Skin of body (tissue), 2 donors: Measurements from ENCODE around the gene MUC4. TPM values are rescaled to one million over a fixed set of nuclear protein-coding genes. Genes with fewer than 3 reads are reported as not detected.
"Not testable (repeated sequence)": the region's sequence is repeated elsewhere in the genome, so short reads cannot be mapped to it uniquely, and the experiment has no call there.

Experiments used
- DNase-seq: peaks from one replicate; lab custom pipeline; 2025; lab: John Stamatoyannopoulos, UW
- total RNA-seq: library from RNA; depleted of rRNA; stranded (reverse); fragments of >200 nt; gene quantifications from one replicate; pipeline ENCODE4 v1.2.3, GENCODE V29; 2014

MUC4 gene
- total RNA-seq, 1 donor from 2014 or later = 0.30 TPM

DNA sequence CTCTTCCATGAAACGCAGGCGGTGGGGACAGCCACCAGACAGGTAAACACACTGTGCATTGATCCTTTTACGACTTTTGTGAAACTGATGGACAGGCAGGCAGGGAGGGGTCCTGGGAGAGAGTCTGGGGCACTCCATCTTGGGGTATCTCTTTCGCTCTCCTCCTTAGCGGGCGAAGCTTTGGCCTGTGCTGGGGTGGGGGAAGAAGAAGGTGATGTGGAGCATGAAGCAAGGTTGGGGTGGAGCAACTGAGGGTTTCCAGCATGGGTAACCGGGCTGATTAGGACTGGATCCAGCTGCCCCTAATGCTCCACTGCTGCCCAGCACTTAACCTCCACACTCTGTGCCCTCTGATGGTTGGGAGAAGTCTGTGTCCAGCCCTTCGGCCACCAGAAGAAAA, 65.4 kb downstream of the MUC4 start:
- DNase-seq = no peak

DNA sequence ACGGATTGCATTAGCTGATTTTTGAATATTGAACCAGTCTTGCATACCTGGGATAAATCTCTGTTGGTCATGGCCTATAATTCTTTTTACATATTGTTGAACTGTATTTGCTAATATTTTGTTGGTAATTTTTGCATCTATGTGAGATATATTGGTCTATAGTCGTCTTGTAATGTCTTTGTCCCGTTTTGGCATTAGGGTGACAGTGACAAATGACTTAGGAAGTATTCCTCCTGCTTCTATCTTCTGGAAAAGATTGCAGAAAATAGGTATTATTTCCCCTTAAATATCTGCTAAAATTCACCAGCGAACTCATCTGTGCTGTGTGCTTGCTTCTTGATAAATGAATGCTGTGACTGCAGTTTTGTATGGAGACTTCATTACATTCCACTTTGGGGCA, 67.3 kb downstream of the MUC4 start:
- DNase-seq = no peak

DNA sequence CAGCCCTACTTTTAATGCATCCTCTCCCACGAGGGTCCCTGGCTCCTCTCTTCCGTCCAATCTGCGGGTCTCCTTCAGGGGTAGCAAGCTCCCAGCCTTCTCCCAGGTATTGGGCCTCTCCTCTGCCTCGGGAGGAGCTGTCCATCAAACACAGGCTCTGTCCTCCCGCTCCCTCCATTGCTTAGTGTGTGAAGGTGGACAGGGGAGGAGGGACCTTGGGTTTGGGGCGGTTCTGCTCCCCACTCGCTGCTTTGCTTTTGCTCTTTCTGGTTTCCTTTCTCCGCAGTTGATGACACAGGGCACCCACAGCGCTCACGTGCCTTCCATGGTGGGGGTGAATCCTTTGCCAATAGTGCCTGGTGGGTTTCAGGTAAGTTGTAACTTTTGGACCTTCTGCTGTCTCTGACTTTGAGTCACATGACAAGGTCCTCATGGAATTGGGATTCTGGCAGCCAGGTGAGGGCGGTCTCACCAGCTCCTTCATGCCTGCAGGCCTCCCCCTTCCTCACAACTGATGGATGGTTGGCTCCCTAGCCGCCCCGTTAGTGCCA, 72.1 kb downstream of the MUC4 start:
- DNase-seq = no peak

DNA sequence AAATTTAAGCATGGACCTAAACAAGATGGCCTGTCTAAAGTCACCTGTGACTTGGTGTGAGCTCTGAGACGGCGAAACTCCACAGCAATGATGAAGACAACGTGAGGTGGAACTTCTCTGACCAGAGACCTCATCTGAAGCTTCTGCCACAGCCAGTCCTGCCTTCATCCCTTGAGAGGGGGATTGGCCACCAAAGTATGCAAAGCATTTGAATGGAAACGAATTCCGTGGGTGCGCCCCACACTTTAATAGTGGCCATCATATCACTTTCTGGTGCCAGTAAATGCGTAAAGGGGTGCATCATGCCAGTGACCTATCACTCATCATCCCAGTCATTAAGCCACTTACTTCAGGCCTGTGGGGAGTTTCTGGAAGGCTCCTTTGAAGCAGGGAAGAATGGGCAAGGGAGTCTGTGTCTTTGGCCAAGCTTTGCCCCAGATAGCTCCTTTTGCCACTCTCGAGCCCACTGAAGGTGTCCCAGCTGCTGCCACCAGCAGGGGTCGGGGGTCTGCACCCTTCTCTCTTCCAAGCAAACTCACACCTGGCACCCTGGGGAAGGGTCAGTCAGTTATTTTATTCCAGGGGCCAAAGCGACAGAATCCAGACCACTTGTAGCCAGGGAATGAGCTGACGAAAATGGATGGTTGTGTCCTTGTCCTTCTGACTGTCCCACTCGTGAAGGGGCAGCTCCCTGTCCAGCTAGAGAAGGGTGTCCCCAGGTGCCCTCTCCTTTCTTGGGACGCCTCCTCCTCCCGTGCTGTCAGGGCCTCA, 73.3 kb downstream of the MUC4 start:
- DNase-seq = no peak

DNA sequence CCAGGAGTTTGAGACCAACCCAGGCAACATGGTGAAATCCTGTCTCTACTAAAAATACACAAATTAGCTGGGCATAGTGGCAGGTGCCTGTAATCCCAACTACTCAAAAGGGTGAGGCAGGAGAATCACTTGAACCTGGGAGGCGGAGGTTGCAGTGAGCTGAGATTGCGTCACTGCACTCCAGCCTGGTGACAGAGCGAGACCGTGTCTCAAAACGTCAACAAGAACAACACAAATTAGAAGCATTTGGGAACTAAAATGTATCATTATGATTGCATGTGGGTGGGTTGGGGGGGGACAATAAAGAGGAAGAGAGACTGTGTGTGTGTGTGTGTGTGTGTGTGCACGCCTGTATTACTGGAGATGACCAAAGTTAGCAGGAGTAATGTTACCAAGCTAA, 73.9 kb downstream of the MUC4 start:
- DNase-seq = not testable (repeated sequence)

DNA sequence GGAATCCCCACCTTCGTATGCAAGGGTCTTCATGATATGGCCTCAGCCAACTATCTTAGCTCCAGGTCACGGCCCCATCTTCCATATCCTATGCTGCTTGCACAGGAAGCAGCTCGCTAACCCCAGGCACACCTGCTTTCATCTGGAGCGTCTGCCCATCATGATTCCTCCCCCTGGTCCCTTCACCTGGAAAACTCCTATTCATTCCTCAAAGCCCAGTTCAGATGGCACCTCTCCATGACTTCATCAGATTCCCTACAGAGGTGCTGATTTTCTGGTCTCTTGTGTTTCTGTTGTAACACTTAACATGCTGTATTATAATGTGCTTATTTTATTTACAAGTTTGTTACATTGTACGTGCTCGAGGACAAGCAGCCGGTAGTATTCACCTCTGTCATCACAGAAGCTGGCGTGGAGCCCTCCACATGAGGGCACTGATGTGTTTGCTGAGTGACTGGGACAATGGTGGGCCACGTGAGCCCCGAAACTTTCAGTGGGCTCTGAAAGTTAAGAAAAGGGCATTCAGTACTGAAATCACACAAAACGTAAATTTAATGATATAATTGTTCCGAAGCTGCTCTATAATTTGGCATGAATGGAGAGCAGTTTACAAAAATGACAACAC, 74.8 kb downstream of the MUC4 start:
- no peak for DNase-seq

DNA sequence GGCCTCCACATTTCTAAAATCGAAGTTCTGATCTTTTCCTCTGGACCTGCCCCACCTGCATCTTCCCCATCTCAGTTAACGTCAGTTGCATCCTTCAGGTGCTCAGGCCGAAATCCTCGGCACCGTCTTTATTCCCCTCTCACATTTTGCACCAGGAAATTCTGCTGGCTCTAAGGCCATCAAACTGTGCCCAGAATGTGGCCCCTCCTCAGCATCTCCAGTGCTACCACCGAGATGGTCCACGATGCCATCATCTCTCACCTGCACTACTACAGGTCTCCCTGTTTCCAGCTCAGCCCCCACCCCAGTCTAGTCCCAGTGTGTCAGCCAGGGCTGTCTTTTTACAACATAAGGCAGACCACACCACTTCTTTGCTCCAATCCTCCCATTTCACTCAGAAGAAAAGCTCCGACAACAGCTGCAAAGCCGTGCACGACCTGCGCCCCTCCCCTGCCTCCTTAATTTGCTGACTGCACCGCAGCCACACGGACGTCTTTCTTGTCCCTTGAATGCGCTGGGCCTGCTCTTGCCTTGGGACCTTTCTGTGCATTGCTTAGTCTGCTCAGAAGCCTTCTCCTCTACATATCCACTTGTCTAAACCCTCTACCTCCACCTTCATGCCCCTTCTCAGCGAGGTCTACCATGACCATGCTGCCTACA, 76.6 kb downstream of the MUC4 start:
- no peak for DNase-seq

DNA sequence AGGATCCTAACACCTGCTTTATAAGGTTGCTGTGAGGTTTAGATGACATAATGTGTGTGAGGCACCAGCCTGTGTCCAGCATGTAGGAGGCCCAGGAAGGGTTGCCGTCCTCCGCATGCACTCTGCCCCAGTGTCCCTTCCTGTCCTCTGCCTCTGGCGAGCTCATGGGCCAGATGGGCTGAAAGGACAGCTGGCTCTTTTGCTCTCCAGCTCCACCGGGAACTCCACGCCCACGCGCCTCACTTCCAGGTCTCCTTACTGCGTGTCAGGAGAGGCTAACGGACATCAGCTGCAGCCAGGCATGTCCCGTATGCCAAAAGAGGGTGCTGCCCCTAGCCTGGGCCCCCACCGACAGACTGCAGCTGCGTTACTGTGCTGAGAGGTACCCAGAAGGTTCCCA, 78.8 kb downstream of the MUC4 start:
- DNase-seq = no peak

DNA sequence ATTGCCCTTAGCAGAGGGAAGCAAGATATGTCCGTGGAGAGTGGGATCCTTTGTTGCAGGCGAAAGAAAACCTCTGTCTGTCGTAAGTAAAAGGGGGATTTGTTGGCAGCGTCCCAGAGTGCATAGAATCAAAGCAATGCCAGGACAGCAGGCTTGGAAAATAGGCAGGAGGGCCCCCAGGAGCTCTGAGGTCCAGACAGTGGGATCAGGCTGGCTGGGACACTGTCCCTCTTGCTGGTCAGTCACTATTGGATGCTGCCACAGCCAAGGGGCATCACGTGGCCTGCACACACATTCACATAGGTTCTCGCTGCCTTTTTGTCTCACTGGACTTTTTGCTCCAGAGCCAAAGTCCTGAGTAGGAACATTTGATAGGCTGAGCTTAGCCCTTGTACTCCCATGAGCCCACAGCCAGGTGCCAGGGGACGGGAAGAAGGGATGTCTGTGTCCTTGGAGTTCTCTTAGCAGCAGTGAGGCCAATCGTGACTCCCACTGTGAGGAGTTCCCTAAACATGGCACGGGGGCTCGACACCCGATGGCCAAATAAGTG, 80.3 kb downstream of the MUC4 start:
- no peak for DNase-seq

DNA sequence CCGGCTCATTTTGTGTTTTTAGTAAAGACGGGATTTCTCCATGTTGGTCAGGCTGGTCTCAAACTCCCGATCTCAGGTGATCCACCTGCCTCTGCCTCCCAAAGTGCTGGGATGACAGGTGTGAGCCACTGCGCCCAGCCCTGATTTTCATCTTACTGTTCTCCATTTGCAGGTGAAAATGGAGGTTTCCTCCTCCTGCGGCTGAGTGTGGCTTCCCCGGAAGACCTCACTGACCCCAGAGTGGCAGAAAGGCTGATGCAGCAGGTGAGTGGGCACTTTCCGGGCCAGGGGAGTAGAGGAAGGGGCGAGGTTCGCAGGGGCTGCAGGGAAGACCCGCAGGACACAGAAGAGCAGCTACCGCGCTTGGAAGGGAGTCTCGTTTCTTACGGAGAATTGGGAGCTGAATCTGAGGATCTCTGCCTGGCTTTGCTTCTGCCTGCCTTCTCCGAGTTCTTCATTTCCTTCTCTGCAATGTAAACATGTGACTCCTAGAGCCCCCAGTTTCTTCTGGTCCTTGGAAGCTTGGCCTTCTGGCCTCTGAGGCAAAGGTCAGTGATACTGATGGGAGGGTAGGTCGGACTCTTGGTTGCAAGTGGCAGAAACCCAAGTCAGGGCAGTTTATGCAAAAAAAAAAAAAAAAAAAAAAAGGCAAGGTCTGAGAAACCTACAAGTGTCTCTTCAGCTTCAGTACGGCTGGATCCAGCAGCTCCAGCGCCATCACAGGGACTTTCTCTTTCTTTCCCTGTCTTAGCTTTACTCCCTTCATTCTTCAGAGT, 82.1 kb downstream of the MUC4 start:
- no peak for DNase-seq

DNA sequence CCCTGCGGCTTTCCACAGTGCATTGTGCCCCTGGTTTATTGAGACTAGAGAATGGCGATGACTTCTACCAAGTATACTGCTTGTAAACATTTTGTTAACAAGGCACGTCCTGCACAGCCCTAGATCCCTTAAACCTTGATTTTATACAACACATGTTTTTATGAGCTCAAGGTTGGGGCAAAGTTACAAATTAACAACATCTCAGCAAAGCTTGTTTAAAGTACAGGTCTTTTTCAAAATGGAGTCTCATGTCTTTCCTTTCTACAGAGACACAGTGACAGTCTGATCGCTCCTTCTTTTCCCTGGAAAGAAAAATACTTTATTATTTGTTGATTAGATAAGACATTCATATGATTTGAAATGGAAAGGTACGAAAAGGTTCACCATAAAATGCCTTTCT, 82.9 kb downstream of the MUC4 start:
- not testable (repeated sequence) for DNase-seq

DNA sequence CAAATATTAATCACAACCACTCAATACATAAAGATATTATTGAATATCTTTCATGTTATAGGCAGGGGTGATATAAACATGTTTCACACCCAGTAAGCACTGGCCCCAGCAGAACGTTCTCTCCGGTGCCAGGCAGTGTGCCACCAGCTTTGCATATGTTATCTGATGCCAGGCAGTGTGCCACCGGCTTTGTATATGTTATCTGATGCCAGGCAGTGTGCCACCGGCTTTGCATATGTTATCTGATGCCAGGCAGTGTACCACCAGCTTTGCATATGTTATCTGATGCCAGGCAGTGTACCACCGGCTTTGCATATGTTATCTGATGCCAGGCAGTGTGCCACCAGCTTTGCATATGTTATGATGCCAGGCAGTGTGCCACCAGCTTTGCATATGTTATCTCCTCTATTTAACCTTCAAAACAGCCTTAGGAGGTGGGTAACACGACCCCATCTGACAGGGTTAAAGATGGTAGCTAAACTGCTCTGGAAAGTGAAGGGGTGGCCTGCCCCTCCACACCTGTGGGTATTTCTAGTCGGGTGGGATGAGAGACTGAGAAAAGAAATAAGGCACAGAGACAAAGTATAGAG, 84.0 kb downstream of the MUC4 start:
- no peak for DNase-seq

DNA sequence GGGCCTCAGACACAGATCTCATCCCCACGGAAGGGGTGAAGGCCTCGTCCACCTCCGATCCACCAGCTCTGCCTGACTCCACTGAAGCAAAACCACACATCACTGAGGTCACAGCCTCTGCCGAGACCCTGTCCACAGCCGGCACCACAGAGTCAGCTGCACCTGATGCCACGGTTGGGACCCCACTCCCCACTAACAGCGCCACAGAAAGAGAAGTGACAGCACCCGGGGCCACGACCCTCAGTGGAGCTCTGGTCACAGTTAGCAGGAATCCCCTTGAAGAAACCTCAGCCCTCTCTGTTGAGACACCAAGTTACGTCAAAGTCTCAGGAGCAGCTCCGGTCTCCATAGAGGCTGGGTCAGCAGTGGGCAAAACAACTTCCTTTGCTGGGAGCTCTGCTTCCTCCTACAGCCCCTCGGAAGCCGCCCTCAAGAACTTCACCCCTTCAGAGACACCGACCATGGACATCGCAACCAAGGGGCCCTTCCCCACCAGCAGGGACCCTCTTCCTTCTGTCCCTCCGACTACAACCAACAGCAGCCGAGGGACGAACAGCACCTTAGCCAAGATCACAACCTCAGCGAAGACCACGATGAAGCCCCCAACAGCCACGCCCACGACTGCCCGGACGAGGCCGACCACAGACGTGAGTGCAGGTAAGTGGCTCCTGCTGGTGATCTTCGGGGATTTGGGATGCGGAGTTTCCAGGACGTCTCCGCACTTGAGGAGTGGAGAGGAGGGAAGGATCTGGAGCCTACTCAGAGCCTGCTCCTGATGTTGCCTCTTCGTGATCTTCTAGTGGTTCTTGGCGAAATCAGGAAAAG, 85.6 kb downstream of the MUC4 start:
- not testable (repeated sequence) for DNase-seq

DNA sequence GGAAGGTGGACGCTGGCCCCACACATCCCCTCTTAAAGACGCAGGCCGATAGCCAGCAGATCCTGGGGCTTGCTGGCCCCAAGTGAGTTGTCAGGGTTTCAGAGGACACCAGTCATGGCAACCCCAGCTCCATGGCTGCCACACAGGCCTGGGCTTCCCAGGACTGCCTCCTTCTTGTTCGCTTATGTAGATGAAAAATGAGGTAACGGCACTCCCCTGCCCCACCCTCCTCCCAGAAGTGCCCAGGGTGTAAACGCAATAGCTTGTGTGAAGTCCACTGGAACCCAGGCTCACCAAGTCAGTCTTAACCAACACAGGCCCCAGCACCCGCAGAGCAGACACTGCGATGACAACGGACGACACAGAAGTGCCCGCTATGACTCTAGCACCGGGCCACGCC, 87.4 kb downstream of the MUC4 start:
- DNase-seq = not testable (repeated sequence)

DNA sequence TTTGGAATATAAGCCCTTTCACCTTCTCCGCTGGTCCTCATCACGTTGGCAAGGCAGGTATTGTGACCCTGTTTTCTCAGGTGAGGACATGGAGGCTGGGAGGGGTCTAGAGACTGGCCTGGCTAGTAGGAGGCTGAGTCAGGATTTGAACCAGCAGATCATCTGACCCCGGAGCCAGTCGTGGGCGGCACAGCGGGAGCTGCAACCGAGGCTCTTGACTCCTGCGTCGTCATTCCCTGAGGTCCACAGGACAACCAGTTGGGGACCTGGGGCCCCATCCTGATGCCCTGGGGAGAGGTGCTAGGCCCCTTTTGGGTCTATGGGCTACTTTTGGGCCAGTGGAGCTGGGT, 88.8 kb downstream of the MUC4 start:
- not testable (repeated sequence) for DNase-seq

DNA sequence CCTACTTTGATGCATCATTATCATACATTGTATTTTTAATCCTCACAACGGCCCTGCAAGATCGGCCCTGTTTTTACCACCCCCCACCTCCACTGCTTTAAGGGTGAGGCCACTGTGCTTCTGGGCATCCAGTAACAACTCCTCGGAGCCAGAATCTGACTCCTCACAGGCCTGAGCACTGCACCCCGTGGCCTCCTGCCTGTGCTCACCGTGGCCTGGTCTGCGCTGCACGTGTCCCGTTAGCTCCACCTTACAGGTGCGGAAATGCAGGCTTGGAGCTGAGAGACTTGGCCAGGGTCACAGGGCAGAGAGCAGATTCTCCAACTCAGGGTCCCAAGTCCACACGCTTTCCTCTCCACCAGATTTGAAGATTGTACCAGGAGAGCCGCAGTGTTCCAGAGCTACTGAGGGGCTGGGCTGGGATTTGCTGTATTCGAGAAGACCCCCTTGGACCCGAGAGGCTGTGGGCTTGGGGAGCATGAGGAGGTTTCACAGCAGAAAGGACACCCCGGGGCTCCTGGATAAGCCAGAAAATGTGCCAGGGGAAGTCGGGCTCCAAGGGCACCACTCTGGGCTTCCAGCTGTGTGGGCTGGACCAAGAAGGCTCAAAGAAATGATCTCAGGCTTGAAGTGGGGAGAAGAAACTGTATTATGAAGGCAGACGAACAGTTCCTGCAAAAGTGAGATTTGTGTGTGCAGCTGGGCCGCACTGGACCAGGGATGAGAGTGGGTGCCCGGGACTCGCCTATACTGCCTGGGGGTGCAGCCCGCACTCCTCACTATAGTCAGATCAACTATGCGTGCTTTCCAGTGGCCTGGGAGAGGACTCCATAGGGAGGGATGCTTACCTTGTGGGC, 89.4 kb downstream of the MUC4 start:
- not testable (repeated sequence) for DNase-seq

DNA sequence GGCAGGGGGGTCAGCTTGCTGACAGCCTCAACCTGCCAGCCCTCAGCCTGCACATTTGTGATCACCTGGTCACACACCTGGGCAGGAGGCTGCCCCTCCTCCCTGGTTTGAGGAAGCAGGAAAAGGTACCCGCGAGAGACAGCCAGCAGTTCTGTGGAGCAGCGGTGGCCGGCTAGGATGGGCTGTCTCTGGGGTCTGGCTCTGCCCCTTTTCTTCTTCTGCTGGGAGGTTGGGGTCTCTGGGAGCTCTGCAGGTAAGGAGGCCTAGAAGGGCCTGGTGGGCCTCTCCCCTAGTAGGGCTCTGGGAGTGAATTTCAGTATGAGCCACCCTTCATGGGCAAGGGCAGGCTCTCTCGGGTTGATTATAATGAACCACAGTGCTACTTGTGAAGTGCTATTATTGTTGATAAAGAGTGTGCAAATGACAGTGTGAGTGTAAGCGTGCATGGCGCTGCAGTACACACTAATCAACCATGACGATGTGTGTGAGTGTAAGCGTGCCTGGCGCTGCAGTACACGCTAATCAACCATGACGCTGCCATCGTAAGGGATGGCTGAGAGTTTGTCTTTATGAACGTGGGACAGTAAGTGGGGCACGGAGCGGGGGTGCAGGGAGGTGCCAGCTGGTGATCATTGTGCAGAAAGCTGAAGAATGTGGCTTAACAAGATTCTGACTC, 90.8 kb downstream of the MUC4 start, which contains the start of gene MUC20:
TSS of gene MUC20 (plus strand) at position 148 of the 676 bp plus-strand sequence. CDS start at position 178, 30 bp downstream.
- not testable (repeated sequence) for DNase-seq

DNA sequence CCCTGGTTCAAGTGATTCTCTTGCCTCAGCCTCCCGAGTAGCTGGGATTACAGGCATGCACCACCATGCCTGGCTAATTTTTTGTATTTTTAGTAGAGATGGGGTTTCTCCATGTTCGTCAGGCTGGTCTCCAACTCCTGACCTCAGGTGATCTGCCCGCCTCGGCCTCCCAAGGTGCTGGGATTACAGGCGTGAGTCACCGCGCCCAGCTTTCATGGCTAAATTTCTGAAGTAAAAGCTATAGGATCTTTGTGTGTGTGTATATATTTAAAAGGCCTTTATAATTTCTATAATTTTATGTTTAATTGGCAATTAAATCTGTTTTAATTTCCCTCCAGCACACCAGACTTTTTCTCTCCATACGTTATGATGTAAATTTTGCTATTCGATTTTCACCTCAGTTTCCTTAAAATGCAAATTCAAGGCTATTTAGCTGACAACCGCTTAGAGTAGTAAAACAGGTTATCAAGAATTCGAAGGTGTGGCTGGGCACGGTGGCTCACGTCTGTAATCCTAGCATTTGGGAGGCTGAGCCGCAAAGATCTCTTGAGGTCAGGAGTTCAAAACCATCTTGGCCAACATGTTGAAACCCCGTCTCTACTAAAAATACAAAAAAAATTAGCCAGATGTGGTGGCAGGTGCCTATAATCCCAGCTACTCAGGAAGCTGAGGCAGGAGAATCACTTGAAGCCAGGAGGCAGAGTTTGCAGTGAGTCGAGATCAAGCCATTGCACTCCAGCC, 92.0 kb downstream of the MUC4 start:
- DNase-seq = not testable (repeated sequence)
